Hepatocyte (in vitro differentiated cells): Measurements from ENCODE around the gene CLRN2.

ENCODE experiments used
- CTCF ChIP-seq: fragments of 200-600 bp; sonication (generic); IDR thresholded peaks from 2 replicates; pipeline ENCODE4 v1.5.1; 2016; ENCODE audit warnings: antibody characterized with exemption, mild to moderate bottlenecking; ENCODE audit not compliant: poor library complexity
- EZH2 ChIP-seq: fragments of 200-600 bp; sonication (generic); IDR thresholded peaks from 2 replicates; pipeline ENCODE4 v1.6.1; 2016; ENCODE audit warnings: antibody characterized with exemption, mild to moderate bottlenecking, borderline replicate concordance
- EZH2phosphoT487 ChIP-seq: fragments of 200-600 bp; sonication (generic); IDR thresholded peaks from one replicate; pipeline ENCODE4 v1.6.1; 2018; ENCODE audit warnings: antibody characterized with exemption, mild to moderate bottlenecking, low read depth, moderate library complexity; ENCODE audit not compliant: unreplicated experiment, severe bottlenecking

- no peak for TF ChIP-seq CTCF
- TF ChIP-seq EZH2phosphoT487 = no peak
- TF ChIP-seq EZH2 = no peak
Observed at GRCh38 chr4:17480955-17481354, 34.0 kb upstream of the CLRN2 start.
